H54 (cell line): ENCODE results near the gene XPO6.

Source experiments
- DNase-seq: peaks from one replicate; pipeline ENCODE4 v3.0.0; 2011; ENCODE audit warnings: low spot score, mixed read lengths; ENCODE audit not compliant: insufficient read length
- FAIRE-seq: peaks from 3 replicates; lab custom pipeline; 2011; peaks lifted over from hg19 to GRCh38; lab: Jason Lieb, UNC
- POLR2A ChIP-seq: IDR thresholded peaks from 2 replicates; pipeline ENCODE4 v1.6.1; 2011; ENCODE audit warnings: low read depth, mild to moderate bottlenecking, low read length

XPO6 gene

DNA sequence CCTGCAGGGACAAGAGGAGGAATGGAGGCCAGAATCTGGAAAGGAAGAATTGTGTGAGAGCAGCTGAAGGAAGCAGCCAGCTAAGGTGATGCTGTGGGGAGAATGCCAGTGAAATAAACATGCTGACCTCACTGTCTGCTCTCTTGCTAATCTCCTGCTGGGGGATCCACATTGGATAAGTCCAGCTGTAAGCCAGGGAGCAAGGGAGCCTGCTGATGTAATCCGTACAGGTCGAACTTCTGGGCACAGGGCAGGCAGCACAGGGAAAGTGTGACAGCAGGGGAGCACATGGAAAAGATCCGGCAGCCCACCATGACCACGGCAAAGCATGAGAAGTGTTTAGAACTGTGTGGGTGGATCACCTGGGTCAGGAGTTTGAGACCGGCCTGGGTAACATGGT, 7.5 kb upstream of the XPO6 start:
- no peak for TF ChIP-seq POLR2A
- DNase-seq (no peak), FAIRE-seq (no peak)

DNA sequence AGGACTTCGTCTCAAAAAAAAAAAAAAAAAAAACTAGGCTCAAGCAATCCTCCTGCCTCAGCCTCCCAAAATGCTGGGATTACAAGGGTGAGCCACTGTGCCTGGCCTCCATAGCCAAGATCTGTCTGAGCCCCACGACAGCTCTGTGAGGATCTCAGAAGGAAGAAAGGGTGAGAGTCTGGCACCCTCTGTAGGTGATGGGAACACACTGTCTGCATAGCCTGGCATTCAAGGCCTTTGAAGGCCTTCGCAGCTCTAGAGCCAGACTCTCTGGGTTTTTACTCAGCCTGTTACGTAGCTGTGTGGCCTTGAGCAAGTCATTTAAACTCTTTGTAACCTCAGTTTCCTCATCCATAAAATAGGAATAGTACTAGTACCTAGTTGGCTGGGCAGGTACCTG, 6.3 kb upstream of the XPO6 start:
- FAIRE-seq (no peak), DNase-seq (peak; percentile 40)
- TF ChIP-seq POLR2A, result no peak

DNA sequence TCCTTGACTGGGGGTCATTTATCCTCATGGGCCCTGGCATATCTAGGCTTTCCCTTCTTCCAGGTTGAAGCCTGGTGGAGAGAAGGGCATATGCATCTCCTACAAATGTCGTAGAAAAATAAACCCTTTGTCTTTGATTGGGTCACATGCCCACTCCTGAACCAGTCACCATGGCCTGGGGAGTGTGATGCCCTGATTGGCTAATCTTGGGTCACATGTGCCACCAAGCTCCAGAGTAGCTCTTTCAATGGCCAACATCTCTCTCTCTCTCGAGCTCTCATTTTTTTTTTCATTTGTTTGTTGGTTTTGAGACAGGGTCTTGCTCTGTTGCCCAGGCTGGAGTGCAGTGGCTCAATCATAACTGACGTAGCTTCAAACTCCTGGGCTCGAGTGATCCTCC, 5.6 kb upstream of the XPO6 start:
- DNase-seq (no peak), FAIRE-seq (no peak)
- TF ChIP-seq POLR2A, result no peak

DNA sequence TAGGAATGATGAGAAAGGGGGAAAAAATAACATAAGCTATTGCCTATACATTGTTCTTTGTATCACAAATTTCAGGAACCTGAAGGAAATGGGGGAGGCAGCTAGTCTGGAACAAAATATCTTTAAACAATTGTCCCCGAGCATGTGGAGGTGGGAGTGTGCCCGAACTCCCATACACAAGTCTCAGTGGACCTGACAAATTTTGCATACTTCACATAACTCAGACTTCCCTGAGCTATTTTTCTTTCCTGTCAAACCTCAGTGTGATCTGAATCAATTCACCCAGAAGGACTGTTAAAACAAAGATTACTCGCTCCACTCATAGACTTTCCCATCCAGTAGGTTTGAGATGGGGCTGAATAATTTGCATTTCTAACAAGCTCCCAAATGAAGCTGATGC, 1.6 kb upstream of the XPO6 start:
- DNase-seq, result no peak
- no peak for TF ChIP-seq POLR2A
- no peak for FAIRE-seq

DNA sequence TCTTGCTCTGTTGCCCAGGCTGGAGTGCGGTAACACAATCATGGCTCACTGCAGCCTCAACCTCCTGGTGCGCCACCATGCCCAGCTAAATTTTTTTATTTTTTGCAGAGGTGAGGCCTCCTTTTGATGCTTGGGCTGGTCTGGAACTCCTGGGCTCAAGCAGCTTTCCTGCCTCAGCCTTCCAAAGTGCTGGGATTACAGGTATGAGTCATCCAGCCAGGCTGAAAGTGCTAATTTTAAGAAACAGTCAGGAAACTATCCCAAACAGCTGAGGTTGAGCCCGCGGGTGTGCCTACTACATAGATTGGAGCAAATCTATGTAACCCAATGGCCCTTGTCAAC, 738 bp upstream of the XPO6 start:
- FAIRE-seq (no peak), DNase-seq (no peak)
- TF ChIP-seq POLR2A, result no peak

DNA sequence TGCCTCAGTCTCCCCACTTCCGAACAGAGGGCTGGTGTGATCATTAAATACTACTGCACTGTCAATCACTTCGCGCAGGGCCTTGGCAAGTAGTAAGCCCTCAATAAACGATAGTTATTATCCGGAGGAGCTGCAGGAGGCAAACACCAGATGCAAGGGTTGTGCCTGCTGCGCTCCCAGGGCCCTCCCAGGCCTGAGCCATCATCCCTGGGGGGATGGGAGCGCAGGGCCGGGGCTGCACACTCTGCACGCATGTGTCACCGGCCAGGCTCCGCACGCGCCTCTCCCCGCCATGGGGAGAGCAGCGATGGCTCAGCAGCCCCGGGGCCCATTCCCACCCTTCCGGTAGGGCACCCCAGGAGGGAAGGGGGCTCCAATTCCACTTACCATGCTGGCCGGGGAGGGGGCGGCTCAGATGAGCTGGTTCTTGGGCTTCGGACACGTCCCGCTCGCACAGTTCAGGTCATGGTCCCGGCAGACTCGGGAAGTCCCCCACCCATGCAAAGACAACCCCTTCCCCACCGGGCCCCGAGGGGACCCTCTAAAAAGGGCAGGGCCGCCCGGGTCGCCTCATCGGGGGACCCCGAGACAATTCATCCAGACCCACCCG, 681 bp downstream of the XPO6 start:
- TF ChIP-seq POLR2A, result peak; percentile 62; the same call in 1 of the 2 replicates
- FAIRE-seq, result no peak
- peak; percentile 77 for DNase-seq

DNA sequence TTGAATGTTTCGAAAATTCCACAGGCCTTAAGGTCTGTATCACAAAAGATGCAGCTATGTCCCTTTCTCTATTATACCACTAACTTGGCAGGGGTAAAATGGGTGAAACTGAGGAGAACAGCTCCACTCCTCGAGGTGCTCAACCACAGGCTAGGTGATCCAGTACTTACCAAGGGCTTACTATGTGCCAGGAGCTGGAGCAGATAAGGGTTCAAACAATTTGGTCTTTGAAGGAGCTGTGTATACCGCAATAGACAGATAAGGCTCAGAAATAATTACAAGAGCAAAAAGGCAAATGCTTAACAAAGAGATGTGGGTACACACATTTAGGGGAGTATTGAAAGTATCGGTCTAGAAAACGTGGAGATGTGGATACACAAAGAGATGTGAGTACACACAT, 1.5 kb downstream of the XPO6 start:
- FAIRE-seq (no peak), DNase-seq (no peak)
- TF ChIP-seq POLR2A, result no peak

DNA sequence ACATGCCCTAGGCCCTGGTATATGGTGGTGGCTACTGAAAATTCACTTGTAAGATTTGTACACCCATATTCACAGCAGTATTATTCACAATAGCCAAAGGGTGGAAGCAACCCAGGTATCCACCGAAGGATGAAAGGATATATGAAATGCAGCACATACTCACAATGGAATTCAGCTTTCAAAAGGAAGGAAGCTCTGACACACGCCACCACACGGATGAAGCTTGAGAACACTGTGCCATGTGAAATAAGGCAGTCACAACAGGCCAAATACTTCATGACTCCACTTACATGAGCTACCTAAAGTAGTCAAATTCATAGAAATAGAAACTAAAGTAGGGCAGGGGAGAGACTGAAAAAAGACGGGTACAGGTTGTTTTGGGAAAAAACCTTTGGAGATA, 2.9 kb downstream of the XPO6 start:
- TF ChIP-seq POLR2A, result no peak
- no peak for FAIRE-seq
- no peak for DNase-seq

DNA sequence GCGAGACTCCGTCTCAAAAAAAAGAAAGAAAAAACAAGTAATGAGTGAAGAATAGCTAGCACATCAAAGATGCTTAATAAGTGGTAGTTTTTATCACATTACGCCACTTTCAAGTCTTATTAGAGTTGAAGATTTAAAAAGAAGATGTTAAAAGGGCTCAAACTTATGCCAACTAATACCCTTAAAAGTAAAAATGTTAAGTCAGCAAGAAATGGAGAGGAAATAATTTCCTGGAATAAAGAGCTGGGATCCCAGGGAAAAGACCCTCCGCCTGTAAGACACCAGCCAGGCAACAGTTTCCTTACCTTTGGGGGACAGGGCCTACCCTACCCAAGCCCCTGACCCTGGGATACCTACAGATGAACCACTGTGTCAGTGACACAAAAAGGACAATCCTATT, 3.6 kb downstream of the XPO6 start:
- DNase-seq, result no peak
- no peak for TF ChIP-seq POLR2A
- no peak for FAIRE-seq

DNA sequence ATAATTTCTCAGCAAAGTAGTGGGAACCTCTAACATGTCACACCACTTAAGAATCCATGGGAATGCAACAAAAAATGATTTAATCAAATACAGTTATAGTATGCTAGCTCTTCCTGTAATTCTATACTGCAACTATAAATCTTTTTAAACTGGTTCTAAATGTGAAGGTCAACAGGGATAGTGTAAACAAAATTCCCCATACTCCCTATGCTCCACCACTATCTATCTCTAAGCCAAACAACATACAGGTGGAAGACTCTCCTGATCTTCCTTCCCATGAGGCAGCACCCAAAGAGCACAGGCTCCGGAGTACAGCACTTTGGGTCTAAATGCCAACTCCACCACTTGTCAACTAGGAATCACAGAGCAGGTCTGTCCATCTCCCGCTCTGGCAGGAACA, 4.4 kb downstream of the XPO6 start:
- TF ChIP-seq POLR2A, result no peak
- FAIRE-seq (no peak), DNase-seq (no peak)

DNA sequence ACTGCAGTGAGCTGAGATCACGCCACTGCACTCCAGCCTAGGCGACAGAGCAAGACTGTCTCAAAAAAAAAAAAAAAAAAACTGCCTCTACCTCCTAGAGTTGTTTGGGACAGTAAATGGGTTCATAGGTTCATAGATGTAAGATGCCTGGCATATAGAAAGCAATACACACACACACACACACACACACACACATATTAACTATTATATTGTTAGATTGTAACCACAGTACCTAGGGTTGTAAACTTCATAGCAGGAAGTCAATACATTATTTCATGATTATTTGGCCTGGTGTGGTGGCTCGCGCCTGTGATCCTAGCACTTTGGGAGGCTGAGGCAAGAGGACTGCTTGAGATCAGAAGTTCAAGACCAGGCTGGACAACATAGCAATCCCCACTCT, 5.8 kb downstream of the XPO6 start:
- no peak for DNase-seq
- FAIRE-seq, result no peak
- TF ChIP-seq POLR2A, result no peak

DNA sequence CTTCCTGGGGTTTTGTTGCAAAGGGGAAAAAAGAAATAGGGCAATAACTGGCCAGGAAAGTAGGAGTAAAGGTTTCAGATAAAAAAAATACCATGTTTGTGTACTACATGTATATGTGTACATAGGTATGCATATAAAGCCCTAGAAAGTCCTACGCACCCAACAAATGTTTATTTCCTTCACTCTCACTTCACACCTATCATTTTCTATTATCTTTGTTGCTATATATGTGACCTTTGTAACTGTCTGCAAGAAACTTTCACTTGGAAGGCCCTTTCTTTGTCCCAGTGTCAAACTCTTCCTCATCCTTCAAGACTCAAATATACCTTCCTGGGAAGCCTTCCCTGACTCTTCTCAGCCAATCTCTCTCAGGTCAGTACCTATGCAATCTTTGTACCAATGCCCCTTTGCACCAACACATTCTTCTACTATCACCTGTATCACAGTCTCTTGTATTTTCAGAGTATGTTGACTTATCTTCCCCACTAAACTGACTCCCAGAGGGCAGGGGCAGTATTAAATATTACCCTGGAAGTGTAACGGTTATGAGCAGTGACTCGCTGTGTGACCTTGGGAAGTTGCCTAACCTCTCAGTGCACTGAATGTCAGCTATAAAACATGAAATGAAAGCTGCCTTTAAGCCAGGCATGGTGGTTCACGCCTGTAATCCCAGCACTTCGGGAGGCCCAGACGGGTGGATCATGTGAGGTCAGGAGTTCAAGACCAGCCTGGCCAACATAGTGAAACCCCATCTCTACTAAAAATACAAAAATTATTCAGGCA, 6.5 kb downstream of the XPO6 start:
- no peak for TF ChIP-seq POLR2A
- DNase-seq (no peak), FAIRE-seq (no peak)

DNA sequence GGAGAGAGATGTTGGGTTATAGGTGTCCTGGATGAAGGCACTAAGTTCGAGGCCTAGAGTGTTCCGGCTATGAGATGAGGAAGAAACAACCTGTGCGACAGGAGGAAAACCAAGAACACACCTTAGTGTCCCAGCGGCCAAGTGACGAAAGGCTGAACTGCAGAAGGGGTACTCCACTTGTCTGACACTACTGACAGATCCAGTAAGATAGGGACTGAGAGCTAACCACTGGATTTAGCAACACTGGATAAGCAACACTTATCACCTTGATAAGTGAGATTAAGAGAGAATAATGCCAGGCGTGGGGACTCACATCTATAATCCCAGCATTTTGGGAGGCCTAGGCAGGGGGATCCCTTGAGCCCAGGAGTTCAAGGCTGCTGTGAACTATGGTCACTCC, 7.1 kb downstream of the XPO6 start:
- FAIRE-seq (no peak), DNase-seq (no peak)
- TF ChIP-seq POLR2A, result no peak

DNA sequence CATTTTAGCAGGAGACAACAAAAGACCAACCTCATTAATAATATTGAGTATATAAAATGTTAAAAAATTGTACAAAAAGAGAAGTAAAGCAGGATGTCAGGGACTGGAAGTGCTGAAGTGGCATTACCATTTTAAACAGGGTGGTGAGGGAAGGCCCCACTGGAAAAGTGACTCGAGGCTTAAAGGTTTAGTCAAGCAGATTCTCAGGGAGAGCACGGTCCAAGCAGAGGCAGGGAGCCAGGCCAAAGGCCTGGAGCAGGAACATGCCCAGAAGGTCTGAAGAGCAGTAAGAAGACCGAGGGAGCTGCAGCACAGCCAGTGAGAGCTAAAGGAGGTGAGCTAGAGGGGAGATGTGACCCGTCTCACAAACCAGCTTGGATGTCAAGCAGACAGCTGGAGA, 7.6 kb downstream of the XPO6 start:
- FAIRE-seq, result no peak
- no peak for TF ChIP-seq POLR2A
- no peak for DNase-seq

DNA sequence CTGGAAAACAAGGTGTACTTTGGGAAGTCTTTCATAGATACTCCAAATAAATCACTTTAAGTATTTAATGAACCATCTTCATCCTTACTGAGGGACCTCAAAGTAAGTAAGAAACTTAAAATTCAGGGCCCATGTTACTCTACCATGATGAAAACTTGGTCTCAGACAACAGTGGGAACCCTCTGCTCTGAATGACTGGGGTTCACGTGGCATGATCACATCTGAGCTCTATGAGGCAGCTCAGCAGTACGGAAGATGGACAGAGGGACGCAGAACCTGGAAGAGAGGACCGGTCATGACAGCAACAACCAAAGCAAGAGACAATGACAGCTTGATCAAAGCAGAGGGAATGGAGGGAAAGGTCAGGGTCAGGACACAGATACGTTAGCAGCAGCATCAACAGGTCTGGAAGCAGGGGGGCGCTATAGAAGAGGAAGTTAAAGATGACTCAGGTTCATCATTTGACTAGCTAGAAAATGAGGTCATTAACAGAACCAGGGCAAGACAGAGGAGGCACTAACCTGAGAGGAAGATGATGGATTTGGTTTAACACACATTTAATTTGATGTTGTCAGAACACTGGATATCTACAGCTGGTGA, 9.5 kb downstream of the XPO6 start:
- FAIRE-seq (no peak), DNase-seq (peak; percentile 30)

DNA sequence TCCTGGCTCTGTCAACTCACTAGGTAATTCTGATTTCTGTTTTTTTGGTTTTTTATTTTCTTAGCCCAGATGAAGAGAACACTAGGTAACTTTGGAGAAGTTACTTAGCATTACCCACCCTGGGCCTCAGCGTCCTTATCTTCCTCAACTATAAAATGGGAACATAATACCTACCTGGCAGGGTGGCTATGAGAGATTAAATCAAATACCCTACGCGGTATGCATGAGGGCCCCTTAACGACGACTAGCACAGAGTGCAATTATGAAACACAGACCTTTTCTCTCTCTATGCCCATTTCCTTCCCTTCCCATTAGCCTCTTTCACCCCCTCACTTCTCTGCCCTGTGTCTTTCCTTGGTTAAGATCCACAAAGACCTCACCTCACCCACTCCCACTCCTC, 11.1 kb downstream of the XPO6 start:
- FAIRE-seq, result no peak
- no peak for DNase-seq
- TF ChIP-seq POLR2A, result no peak

More for the DNA sequence above, 9.5 kb downstream of the XPO6 start:
- TF ChIP-seq POLR2A, result no peak
